Measurements from ENCODE around the gene NEK1.

DNA sequence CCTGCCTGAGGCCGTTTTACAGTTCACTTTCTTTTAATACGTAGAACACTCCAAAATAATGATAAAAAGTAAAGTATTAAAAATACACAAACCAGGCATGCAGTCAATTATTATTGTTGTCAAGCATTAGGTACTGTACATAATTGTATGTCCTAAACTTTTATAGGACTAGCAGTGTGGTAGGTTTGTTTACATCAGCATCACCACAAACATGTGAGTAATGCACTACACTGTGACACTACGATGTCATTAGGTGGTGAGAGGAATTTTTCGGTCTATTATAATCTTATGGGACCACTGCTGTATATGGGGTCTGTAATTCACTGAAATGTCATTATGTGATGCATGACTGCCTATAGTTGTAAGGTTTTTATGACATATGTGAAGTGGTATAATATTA lies 192.1 kb downstream of the NEK1 start:
- TF ChIP-seq CTCF (IDR thresholded peaks at IDR 0.05) (no peak), POLR2A (IDR thresholded peaks at IDR 0.05) (no peak)
